Retinal pigment epithelial cell (primary cell): ENCODE data around the gene MDN1.
A peak's percentile ranks its signal among the peaks of the same experiment; 100 is the strongest.
"Not testable (repeated sequence)": the region's sequence is repeated elsewhere in the genome, so short reads cannot be mapped to it uniquely, and the experiment has no call there.

Source experiments
- DNase-seq: peaks from one replicate; pipeline ENCODE4 v3.0.0-alpha.2; 2010; ENCODE audit warnings: low read depth
- H3K4me3 ChIP-seq: 2 replicates; pipeline ENCODE4 v1.5.1; 2011; ENCODE audit warnings: mild to moderate bottlenecking, low read length, control low read depth, moderate library complexity
- CTCF ChIP-seq: conservative IDR thresholded peaks from 2 replicates; pipeline ENCODE4 v1.5.1; 2011; ENCODE audit warnings: low read depth, low read length, control low read depth, inconsistent platforms

MDN1 gene

GRCh38 chr6:89830170-89830809 is 10.7 kb upstream of the MDN1 start:
- H3K4me3 ChIP-seq = peak overlapping the region; percentile 95
- no peak for TF ChIP-seq CTCF
- DNase-seq = no peak

DNA sequence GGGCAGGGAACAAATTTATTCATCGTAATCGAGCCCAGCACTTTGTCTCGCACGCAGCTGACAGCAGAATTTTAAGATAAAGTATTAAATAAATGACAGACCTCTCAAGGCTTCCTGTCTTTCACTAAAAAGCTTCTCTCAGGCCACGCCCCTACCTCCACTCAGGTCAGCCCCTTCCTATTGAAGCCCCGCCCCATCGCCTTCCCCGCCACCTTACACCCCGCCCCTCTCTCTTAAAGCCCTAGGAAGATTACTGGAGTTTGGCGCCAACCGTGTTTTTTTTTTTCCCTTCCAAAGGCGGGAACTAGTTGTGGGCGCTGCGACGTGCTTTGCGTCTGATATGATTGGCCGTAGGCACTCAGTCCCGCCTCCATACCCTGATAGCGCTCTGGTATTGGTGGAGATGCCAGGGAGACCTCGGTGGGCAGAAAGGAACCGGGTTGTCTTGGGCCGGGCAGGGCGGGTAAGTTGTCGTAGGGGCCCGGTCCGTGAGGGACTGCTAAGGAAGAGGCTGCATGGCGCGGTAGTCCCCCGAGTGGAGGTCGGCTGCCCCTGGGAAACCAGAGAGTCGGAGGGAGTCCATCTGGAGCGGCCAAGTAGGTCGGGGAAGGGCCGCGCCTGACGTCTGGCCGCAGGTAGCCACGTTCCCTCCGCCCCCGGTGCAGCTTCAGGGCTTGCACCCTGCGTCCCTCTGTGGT is 10.0 kb upstream of the MDN1 start, which contains the start of gene CASP8AP2:
Gene CASP8AP2, plus strand, starts transcription at position 409 of the 698 bp plus-strand sequence.
- DNase-seq = peak; percentile 97
- H3K4me3 ChIP-seq = peak within 1 kb of the TSS; percentile 95
- TF ChIP-seq CTCF = no peak

- DNase-seq = no peak
- H3K4me3 ChIP-seq = peak overlapping the region; percentile 95
- TF ChIP-seq CTCF = no peak
Measured at GRCh38 chr6:89828988-89829471, 9.4 kb upstream of the MDN1 start.

DNA sequence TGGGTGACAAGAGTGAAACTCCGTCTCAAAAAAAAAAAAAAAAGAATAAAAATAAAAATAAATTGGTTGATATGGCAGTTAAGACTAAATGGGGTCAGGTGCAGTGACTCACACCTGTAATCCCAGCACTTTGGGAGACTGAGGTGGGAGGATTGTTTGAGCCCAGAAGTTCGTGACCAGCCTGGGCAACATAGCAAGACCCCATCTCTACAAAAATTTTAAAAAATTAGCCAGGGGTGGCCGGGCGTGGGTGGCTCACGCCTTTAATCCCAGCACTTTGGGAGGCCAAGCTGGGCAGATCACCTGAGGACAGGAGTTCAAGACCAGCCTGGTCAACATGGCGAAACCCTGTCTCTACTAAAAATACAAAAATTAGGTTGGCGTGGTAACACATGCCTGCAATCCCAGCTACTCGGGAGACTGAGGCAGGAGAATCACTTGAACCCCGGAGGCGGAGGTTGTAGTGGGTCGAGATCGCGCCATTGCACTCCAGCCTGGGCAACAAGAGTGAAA is 8.9 kb upstream of the MDN1 start:
- H3K4me3 ChIP-seq = peak overlapping the region; percentile 95
- not testable (repeated sequence) for DNase-seq

DNA sequence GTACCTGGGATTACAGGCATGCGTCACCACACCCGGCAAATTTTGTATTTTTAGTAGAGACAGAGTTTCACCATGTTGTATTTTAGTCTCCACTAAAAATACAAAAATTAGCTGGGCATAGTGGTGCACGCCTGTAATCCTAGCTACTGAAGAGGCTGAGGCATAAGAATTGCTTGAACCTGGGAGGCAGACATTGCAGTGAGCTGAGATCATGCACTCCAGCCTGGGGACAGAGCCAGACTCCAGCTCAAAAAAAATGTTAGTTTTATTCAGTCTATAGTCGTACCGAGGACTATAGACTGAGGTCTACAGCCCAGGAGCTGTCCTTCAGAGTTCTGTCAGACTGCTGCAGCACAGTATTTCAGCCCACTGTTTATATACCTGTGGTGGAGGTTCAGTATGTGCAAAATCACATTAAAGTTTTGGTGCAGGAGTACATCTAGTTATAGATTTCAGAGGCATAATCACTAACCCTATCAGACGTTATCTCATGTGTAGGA is 6.5 kb upstream of the MDN1 start:
- no peak overlapping the region for H3K4me3 ChIP-seq
- DNase-seq = no peak
- no peak for TF ChIP-seq CTCF

GRCh38 chr6:89818977-89819335 is 638 bp downstream of the MDN1 start:
- no peak for DNase-seq
- peak overlapping the region; percentile 96 for H3K4me3 ChIP-seq
- no peak for TF ChIP-seq CTCF

GRCh38 chr6:89817481-89817880 is 2.1 kb downstream of the MDN1 start:
- DNase-seq = no peak
- TF ChIP-seq CTCF = no peak
- H3K4me3 ChIP-seq = no peak overlapping the region

GRCh38 chr6:89813422-89813821 is 6.2 kb downstream of the MDN1 start:
- DNase-seq, H3K4me3 ChIP-seq: not testable (repeated sequence)
